Measurements from ENCODE around the gene PHC1.
"Not testable (repeated sequence)": the region's sequence is repeated elsewhere in the genome, so short reads cannot be mapped to it uniquely, and the experiment has no call there.

Gene PHC1

DNA sequence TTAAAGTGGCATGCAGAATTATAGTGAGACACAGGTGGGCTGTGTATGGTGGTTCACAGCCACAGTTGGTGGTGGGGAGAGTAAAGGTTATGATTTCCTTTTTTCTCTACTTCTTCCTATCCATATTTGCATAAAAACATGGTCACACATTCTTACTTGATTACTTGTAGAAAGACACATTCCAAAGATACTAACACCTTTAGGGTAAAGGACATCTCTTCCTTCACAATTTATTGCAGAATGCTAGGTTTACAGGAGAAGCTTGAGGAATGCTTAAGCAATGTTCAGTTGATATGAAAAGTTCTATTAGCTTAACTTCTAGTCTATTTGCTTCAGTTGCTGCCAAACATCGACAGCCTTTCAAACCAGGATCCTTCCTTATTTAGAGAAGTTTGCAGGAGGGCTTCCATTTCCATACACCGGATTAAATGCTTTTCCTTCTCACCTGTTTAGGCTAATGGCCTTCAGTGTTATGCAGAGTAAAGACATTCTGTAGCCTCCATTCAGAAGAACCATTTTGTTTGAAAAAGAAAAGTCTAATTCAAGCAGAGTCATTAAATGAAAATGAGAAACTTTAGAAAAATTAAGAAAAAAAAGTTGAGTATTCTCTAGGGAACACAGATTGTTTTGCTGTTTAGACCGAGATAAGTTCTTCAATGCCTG, 2.6 kb upstream of the PHC1 start:
- no peak for DNase-seq (ENCODE audit: low read depth in 2 of 2)

- DNase-seq (ENCODE audit: low read depth in 2 of 2) = no peak
Measured at GRCh38 chr12:8912914-8913313, 1.4 kb upstream of the PHC1 start.

- no peak for DNase-seq (ENCODE audit: low read depth in 2 of 2)
Measured at GRCh38 chr12:8913702-8914032, 642 bp upstream of the PHC1 start.

DNA sequence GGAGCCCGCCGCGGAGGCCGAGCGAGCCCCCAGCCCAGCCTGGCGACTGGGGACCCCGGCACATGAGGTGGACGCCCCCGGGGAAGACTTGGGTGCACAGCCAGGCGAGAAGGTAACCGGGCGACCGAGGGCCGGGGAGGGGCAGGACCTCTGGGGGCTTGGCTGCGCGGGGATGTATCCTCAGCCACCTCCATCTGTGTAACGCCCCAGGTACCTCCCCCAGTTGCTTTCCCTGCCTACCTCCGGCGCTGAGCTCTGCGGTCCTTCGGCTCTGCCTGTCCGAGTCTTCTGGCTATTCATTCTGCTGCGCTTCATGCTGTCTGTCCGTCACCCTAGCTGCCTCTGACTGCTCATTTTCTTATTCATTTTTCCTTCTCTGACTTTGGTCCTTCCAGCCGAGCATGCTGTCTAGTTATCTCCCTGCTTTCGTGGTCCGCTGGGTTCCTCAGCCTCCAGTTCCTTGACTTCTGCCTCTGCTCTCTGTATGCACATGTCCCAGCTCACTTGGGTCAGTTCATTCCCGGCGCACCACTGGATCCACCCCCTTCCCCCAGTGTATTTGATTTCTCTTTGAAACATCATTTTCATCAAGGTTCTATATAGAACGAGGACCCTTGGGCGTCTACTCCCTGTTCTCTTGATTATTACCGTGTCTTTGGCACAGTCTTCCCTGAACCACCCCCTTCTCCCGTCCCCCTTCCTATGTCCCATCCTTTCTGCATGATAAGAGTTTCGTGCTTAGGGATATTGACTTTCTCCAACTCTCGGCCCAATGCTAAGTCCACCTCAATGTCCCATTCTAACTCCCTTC, 612 bp downstream of the PHC1 start:
- DNase-seq (ENCODE audit: low read depth in 2 of 2) = peak; percentile 26 to 56

GRCh38 chr12:8916154-8916553, 1.8 kb downstream of the PHC1 start:
- no peak for DNase-seq (ENCODE audit: low read depth in 2 of 2)

DNA sequence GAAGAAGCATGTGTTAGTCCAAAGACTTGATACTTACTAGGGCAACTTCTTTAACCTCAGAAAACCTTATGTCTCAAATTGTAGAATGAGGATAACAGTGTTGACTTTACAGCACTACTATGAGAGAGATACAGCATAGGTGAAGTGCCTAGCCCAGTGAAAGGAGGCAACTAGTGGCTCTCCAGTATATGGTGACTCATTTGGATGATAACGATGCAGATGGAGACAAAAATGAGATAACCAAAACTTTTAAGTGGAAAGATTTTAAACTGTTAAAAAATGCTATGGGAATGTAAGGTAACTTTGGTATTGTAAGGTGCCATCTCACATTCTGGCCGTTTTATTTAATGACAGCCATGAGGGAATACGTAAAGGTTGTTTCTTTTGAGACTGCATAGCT, 2.7 kb downstream of the PHC1 start:
- DNase-seq (ENCODE audit: low read depth in 2 of 2) = no peak

DNA sequence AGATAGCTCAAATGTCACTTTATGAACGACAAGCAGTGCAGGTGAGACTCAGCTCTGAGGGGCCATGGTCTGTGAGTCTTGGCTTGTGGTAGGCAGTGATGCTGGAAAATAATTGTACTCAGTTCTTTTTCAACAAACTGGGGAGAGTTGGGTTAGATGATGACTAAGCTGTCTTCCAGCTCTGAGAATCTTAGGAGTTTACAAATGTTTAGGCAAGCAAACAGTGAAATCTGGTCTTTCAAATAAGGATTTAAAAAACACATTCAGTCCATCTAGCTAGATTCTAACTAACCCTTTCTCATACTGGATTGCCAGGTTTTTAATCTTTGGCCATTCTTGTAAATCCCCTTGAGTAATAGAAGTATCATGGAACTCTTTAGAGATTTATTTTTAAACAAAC, 3.4 kb downstream of the PHC1 start:
- no peak for DNase-seq (ENCODE audit: low read depth in 2 of 2)

DNA sequence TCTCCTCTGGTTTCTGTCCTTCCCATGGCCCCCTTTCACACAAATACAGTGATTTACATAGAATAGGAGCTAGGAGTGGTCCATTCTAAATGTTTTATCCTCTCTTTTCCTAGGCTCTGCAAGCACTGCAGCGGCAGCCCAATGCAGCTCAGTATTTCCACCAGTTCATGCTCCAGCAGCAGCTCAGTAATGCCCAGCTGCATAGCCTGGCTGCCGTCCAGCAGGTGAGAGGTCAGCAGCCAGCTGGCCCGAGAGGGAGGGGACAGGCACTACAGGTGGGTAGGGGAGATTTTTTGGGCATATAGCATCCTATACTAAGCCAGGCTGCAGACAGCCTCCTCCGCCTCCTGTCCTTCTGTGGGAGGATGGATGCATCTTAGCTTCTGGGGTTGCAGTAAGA, 5.3 kb downstream of the PHC1 start:
- not testable (repeated sequence) for DNase-seq (ENCODE audit: low read depth in 2 of 2)

DNA sequence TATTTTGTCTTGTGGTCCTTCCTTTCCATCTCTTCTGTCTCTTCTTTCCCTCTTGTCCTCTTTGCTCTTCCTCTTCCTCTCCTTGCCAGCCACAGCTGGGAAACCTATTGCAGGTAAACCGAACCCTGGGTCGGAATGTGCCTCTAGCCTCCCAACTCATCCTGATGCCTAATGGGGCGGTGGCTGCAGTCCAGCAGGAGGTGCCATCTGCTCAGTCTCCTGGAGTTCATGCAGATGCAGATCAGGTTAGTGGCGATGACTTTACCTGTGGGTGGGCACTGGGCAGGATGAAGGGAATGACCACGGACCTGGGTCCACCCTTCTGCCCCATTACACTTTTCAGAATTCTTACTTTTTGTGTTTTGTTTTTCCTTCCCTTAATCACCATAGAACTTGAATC, 8.2 kb downstream of the PHC1 start:
- no peak for DNase-seq (ENCODE audit: low read depth in 2 of 2)

- DNase-seq (ENCODE audit: low read depth in 2 of 2) = not testable (repeated sequence)
Measured at GRCh38 chr12:8930655-8931323, 16.5 kb downstream of the PHC1 start.

- DNase-seq (ENCODE audit: low read depth in 2 of 2) = not testable (repeated sequence)
Measured at GRCh38 chr12:8932464-8932863, 18.2 kb downstream of the PHC1 start.

- DNase-seq (ENCODE audit: low read depth in 2 of 2) = not testable (repeated sequence)
Measured at GRCh38 chr12:8934080-8934479, 19.8 kb downstream of the PHC1 start.

GRCh38 chr12:8936735-8937134, 22.4 kb downstream of the PHC1 start:
- no peak for DNase-seq (ENCODE audit: low read depth in 2 of 2)

DNA sequence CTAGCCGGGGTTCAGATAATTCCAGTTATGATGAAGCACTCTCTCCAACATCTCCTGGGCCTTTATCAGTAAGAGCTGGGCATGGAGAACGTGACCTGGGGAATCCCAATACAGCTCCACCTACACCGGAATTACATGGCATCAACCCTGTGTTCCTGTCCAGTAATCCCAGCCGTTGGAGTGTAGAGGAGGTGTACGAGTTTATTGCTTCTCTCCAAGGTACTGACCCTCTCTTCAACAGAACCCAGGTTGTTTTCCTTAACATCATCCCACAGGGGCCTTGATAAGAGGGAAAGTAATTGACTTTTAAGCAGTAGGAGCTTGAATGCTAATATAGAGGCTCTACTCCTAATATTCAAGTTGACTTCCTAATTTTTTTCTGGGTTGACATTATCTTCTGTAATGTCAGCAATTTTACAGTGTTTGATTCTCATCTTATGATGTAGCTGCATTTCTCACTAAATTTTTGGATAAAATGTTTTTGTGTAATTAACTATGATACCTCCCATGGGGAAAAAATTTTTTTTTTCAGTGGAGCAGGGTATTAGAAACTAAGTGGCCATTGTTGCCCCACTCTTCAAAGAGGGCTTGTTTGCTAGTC, 23.6 kb downstream of the PHC1 start:
- not testable (repeated sequence) for DNase-seq (ENCODE audit: low read depth in 2 of 2)

GRCh38 chr12:8941691-8942478, 27.6 kb downstream of the PHC1 start:
- DNase-seq (ENCODE audit: low read depth in 2 of 2) = no peak

DNA sequence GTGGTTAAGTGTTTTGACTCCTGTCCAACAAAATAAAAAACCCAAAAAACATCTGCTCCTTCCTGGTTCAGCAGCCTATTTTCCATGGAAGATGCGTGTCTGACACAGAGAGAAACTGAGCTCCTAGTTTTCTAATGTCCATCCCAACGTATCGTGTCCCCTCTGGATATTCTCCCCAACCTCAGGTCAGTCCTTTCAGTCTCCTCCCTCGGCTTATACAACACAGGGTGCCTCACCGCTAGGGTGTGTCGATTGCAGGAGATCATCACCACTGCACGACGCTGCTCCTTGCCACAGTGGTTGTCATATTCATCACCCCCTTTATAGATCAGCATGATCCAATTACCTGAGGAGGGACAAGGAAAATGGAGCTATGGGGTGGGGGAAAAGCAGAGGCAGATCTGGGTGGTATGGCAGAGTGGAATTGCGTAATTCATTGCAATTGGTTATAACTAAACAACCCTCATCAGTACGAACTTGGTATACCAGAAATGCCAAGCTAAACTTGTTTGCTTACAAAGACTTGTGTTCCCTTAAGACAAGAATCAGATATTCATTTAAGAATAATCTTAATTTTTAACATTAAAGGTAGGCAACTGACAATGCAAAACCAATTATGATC, 29.4 kb downstream of the PHC1 start:
- no peak for DNase-seq (ENCODE audit: low read depth in 2 of 2)

DNA sequence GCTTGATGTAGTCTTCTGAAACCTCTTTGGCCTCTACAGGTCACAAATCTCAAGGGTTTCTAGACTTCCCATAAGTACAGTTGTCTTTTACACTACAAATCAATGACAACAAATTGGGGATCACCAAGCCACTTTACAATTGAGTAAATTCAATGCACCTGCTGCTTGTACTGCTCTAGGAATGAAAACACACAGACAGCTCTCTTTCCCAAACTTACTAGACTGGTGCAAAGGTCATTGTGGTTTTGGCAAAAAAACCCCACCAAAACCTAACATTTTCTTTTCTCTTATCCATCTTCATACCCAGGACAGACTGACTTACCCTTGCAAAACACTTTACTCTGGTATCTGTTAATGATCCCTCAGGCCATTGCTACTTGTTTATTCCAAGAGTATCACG, 32.4 kb downstream of the PHC1 start:
- no peak for DNase-seq (ENCODE audit: low read depth in 2 of 2)

DNA sequence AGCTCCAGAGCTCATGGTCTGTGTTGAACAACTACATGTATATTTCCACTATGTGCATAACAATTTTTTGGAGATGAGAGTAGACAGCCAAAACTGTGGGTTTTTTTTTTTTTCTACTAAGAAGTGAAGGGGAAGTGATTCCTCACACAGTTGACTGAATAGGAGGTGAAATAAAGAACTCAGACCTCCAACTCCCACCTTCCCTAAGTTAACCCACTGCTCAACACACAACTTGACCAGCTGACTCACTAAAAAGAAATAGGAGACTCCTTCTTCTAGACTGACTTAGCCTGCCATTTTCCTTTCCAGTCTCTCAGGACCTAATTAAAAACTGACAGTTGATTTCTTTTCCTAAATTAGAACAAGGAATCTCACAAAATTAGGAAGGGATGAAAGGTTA, 33.4 kb downstream of the PHC1 start:
- no peak for DNase-seq (ENCODE audit: low read depth in 2 of 2)

GRCh38 chr12:8948701-8949341, 34.5 kb downstream of the PHC1 start:
- no peak for DNase-seq (ENCODE audit: low read depth in 2 of 2)

- DNase-seq (ENCODE audit: low read depth in 2 of 2) = peak; percentile 79 to 89
Measured at GRCh38 chr12:8949342-8950220, 35.3 kb downstream of the PHC1 start, which contains the start of gene M6PR. TSS of gene M6PR (minus strand) at chr12:8949645. CDS start at chr12:8946404, 3,241 bp downstream.
